Measurements from ENCODE around the gene MROH7.

- TF ChIP-seq CTCF (conservative IDR thresholded peaks at IDR 0.05; ENCODE audit: low read depth, low read length) = no peak
- no peak for TF ChIP-seq EZH2 (IDR thresholded peaks at IDR 0.05; ENCODE audit: borderline replicate concordance, low read depth, low read length, poor library complexity, severe bottlenecking)
Observed at GRCh38 chr1:54710841-54711240, 69.3 kb downstream of the MROH7 start.

All from A673 (cell line).